ENCODE measurements around the gene PRRX2.

- TF ChIP-seq CTCF (IDR thresholded peaks at IDR 0.05): no peak
- no peak for TF ChIP-seq ZFX (IDR thresholded peaks at IDR 0.05; ENCODE audit: borderline replicate concordance)
These were observed 18.8 kb upstream of the PRRX2 start for GRCh38 chr9:129646654-129647053.
